Glutamatergic neuron (in vitro differentiated cells): ENCODE results near the gene NEMF. TPM values are rescaled to one million over a fixed set of nuclear protein-coding genes. Genes with fewer than 3 reads are reported as not detected.
A peak's percentile ranks its signal among the peaks of the same experiment; 100 is the strongest.

Source experiments
- DNase-seq: peaks from one replicate; pipeline ENCODE4 v3.0.0; 2022
- H3K27ac Mint-ChIP-seq: one replicate; pipeline ENCODE4 v1.8.0; 2020; ENCODE audit warnings: mild to moderate bottlenecking, mixed read lengths, inconsistent platforms; ENCODE audit not compliant: unreplicated experiment
- H3K27me3 Mint-ChIP-seq: one replicate; pipeline ENCODE4 v1.8.0; 2020; ENCODE audit warnings: mild to moderate bottlenecking, moderate library complexity, mixed read lengths, inconsistent platforms; ENCODE audit not compliant: unreplicated experiment
- H3K36me3 Mint-ChIP-seq: one replicate; pipeline ENCODE4 v1.8.0; 2020; ENCODE audit warnings: mild to moderate bottlenecking, mixed read lengths, inconsistent platforms; ENCODE audit not compliant: unreplicated experiment
- H3K4me1 Mint-ChIP-seq: one replicate; pipeline ENCODE4 v1.8.0; 2020; ENCODE audit warnings: mild to moderate bottlenecking, low read depth, mixed read lengths, inconsistent platforms; ENCODE audit not compliant: unreplicated experiment
- H3K4me3 Mint-ChIP-seq: one replicate; pipeline ENCODE4 v1.8.0; 2020; ENCODE audit warnings: mild to moderate bottlenecking, mixed read lengths, inconsistent platforms; ENCODE audit not compliant: unreplicated experiment
- H3K9me3 Mint-ChIP-seq: one replicate; pipeline ENCODE4 v1.8.0; 2020; ENCODE audit warnings: mild to moderate bottlenecking, moderate library complexity, mixed read lengths, inconsistent platforms; ENCODE audit not compliant: unreplicated experiment
- CTCF ChIP-seq: fragments of 200-600 bp; sonication (generic); IDR thresholded peaks from one replicate; pipeline ENCODE4 v1.5.0; 2021; ENCODE audit not compliant: partially characterized antibody, unreplicated experiment
- total RNA-seq: library from RNA; stranded (reverse); fragmentation: NEBNext Ultra II Directional; extraction: Animal tissue kit (Norgen Biotek cat#: 25700); gene quantifications from one replicate; pipeline ENCODE4 v1.2.1, GENCODE V29; 2021; ENCODE audit not compliant: unreplicated experiment

NEMF gene
- total RNA-seq, 1 donor from 2014 or later: 78.8 TPM

GRCh38 chr14:49768301-49769121 is 84.1 kb downstream of the NEMF start:
- Mint-ChIP-seq H3K36me3 (no peaks in the 10 kb centered on the region), H3K4me3 (peak overlapping the region; percentile 93), H3K4me1 (peaks cover 1% of the 10 kb centered on the region), H3K27me3 (peaks cover 13% of the 10 kb centered on the region), H3K27ac (peak overlapping the region; percentile 99), H3K9me3 (peaks cover 15% of the 10 kb centered on the region)
- TF ChIP-seq CTCF: no peak
- peak; percentile 70 for DNase-seq

GRCh38 chr14:49767571-49768300 is 84.9 kb downstream of the NEMF start, which contains the start of gene KLHDC2:
Gene KLHDC2, plus strand, starts transcription at chr14:49768153. Its CDS starts 316 bp downstream, at chr14:49768469.
- H3K27ac Mint-ChIP-seq: peak within 1 kb of the TSS; percentile 99
- peak within 1 kb of the TSS; percentile 93 for H3K4me3 Mint-ChIP-seq
- peaks cover 1% of the 10 kb centered on the region for H3K4me1 Mint-ChIP-seq
- H3K36me3 Mint-ChIP-seq: no peaks in the 10 kb centered on the region
- peaks cover 15% of the 10 kb centered on the region for H3K9me3 Mint-ChIP-seq
- DNase-seq: peak; percentile 90
- H3K27me3 Mint-ChIP-seq: peaks cover 13% of the 10 kb centered on the region
- no peak for TF ChIP-seq CTCF

GRCh38 chr14:49767270-49767570 is 85.4 kb downstream of the NEMF start:
- Mint-ChIP-seq H3K4me1 (peaks cover 1% of the 10 kb centered on the region), H3K9me3 (peaks cover 15% of the 10 kb centered on the region), H3K27me3 (peaks cover 13% of the 10 kb centered on the region), H3K27ac (peak overlapping the region; percentile 99), H3K4me3 (peak overlapping the region; percentile 90), H3K36me3 (no peaks in the 10 kb centered on the region)
- no peak for DNase-seq
- no peak for TF ChIP-seq CTCF

GRCh38 chr14:49766839-49767238 is 85.7 kb downstream of the NEMF start:
- DNase-seq: no peak
- peak overlapping the region; percentile 99 for H3K27ac Mint-ChIP-seq
- H3K9me3 Mint-ChIP-seq: peaks cover 15% of the 10 kb centered on the region
- TF ChIP-seq CTCF: no peak
- peaks cover 13% of the 10 kb centered on the region for H3K27me3 Mint-ChIP-seq
- H3K36me3 Mint-ChIP-seq: no peaks in the 10 kb centered on the region
- peak overlapping the region; percentile 90 for H3K4me3 Mint-ChIP-seq
- H3K4me1 Mint-ChIP-seq: peaks cover 1% of the 10 kb centered on the region
